ENCODE measurements around the gene NTF3.

The NTF3 gene

DNA sequence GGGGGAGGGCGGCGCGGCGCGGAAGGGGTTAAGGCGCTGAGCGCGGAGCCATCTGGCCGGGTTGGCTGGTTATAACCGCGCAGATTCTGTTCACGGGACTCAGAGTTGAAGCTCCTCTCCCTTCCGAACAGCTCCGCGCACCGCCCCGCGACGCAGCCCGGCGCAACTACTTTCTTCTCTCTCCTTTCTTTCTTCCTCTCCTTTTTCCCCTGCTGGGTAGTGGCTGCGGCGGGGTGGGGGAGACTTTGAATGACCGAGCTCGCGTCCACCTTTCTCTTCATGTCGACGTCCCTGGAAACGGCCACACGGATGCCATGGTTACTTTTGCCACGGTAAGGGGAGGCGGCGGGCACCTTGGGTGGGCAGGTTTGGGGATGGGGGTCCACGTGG lies at the start of gene NTF3:
NTF3 (plus strand) TSS at position 98 of the 390 bp plus-strand sequence; CDS start at position 315, 217 bp downstream.
- peak in 1 of 2 experiments; percentile 44 for DNase-seq (ENCODE audit: low read depth in 2 of 2)

DNA sequence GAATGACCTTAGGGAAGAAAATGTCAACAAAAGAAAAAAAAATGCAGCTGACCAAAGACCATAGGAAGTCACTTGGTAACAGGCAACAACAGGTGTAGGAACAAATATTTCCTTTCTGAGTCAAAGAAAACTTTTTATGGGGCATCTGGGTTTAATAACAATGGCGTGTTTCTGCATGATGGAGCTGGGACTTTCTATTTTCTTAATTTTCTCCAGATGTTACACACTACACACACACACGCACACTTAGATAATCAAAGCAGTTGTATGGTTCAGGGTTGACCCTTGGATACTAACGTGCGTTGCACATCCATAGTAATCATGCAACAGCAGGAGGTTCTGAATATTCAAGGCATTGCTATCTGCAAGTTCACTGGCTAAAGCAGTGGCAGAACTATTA lies 47.9 kb upstream of the NTF3 start:
- DNase-seq (ENCODE audit: low read depth in 2 of 2), result peak; percentile 67 to 70

DNA sequence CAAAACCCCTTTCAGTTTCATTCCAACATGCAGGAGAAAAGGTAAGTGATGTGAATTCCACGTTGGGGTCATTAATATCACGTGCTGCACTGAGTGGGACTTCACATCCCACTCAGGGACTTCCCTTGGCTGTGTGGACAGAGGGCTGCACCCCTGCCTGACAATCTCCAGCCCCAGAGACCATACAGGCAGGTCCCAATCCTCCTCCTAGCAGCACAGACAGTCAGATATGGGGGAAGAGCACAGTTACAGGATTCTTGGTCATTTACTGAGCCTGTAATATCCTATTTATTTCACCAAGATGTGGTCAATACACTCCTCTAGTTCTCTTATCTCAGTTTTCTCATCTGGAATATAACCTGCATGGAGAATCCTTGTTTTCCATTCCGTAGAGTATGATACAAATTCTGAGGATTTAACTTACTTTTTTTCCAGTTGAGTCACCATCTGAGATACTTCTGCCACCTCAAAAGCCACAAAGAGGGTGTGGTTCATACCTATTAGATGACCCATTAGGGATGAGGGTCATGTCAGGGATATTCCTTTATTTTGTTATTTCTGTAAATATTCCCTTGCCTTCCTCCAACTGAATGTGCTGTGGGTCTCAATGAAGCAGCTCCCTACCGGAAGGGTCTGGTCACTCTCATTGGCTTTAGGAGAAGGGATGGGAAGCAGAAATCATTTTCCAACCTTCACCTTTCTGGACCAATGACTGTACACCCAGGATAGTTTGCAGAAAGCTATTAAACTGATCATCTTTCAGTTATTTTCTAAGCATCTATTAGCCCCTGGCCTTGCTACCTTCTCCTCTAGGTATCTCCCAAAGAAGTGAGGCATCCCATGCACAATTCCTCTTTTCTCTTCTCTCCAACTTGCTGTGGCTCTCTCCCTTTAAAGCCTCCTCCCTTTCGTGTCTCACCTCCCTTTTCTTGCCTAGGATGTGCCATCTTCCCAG lies 43.0 kb upstream of the NTF3 start:
- no peak for DNase-seq (ENCODE audit: low read depth in 2 of 2)

DNA sequence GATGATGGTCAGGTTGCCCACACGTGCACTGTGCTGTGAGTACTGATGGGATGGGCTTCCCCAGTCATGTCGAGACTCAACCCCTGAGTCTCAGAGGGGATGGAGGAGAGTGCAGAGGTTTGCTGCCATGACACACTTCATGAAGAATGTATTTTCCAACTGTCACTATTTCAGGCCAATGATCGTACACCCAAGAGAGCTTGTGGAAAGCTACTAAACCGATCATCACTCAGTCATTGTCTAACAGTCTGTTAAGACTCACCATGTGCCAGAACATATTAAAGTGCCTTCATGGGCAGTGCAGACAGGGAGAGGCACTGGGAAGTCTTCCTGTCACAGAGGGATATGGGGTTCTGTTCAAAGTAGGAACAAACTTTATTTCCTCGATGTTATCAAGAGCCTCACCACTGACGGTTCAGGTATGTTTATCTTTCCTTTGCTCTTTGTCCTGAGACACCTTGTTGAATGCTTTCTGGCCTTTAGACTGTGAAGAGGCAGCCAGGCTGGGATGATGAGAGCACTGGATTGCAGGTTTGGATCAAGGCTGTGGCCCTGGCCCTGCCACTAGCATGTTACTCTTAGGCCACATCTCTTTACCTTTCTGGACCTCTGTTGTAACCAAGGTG lies 41.6 kb upstream of the NTF3 start:
- DNase-seq (ENCODE audit: low read depth in 2 of 2), result no peak

DNA sequence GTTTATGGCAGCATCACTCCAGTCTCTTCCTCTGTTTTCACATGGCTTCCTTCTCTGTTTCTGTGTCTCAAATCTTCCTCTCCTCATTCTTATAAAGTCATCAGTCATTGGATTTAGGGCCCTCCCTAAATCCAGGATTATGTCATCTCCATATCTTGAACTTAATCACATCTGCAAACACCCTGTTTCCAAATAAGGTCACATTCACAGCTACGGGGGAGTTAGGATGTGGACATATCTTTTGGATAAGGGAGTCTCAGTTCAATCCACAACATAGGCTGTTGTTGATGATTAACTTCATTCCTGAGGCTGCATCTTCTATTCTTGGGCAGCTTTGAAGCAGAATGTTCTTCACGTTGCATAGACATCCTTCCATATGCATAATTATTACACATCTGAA lies 40.3 kb upstream of the NTF3 start:
- DNase-seq (ENCODE audit: low read depth in 2 of 2), result peak; percentile 56

DNA sequence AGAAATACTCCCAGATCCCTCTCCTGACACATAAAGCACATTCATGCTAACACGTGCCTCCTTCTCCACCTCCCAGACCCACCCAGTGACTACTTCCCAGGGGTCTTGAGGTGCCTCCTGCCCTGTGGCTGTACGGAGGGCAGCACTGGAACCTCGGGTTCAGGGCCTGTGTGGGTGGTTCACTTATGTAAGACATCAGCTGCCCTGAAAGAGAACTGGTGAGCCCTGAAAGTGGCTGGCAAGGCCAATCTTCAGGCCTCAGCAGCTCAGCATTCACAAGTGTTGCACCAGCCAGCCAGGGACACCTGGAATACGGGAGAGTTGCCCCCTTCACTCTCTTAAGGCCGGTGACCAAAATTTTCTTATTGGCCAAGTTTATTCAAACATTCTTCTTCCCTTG lies 38.9 kb upstream of the NTF3 start:
- no peak for DNase-seq (ENCODE audit: low read depth in 2 of 2)

DNA sequence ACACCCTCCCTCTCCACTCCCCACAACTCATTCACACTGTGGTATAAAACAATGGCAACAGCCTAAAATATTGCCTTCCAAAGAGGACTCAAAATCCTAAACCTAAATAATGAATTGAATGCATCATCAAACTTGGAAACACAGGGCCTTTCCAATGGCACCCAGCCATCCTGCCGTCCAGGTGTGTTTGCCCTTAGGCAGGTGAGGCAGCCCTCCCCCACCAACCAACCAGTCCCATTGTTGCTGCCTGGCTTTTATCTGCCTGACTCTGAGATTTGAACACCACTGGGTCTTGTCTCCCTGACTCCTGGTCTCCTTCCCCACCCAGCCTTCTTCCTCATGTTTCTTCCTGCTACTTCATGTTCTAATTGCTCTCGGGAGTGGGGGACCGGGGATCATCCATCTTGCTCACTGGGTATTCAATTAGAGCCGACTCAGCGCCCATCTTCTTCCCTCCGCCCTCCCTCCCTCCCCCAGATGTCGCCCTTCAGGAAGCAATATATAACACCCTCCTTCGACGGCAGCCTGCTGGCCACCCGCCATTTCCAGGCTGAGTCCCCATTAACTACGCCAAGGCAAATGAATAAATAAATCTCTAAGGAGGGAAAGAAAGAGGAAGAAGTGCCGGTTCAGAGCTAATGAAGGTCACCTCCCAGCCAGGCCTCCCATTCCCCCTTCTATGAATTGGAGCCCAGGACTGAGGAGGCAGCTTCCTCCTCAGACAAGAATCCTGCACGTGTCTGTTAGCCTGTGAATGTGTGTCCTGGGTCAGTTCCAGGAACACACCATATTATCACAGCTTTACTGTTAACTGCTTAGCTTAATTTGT lies 36.3 kb upstream of the NTF3 start:
- no peak for DNase-seq (ENCODE audit: low read depth in 2 of 2)

DNA sequence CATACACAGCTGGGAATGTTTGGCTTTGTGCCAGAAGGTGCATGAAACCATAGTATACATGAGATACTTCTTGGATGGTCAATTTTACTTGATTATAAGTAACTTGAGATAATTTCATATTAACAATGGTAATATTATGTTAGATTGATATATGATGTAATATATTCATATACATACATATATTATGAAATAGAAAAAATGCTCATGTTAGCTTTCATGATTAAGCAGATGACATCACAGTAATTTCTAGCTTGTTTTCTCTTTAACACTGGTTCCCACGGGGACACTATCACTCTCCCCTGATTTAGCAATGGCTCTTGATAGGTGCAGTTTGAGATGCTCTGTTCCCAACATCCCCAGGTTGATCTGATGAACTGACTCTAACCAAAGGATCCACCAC lies 35.4 kb upstream of the NTF3 start:
- DNase-seq (ENCODE audit: low read depth in 2 of 2), result no peak

DNA sequence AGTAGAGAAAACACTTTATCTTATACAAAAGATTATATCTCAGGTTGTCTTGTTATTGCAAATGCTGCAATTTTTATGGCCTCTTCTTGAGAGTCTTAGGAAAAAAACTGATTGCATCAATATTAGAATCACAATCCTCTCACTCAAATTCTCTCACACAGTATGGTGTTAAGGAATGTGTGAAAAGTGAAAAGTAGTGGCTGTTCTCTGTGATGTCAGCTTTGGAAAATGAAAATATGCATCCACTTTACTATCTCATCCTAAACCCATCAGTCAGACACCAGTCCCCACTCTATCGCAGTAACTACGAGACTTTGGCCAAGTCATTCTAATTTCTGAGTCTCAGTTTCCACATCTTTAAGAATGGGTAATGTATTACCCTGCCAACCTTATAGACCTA lies 32.6 kb upstream of the NTF3 start:
- DNase-seq (ENCODE audit: low read depth in 2 of 2), result no peak

DNA sequence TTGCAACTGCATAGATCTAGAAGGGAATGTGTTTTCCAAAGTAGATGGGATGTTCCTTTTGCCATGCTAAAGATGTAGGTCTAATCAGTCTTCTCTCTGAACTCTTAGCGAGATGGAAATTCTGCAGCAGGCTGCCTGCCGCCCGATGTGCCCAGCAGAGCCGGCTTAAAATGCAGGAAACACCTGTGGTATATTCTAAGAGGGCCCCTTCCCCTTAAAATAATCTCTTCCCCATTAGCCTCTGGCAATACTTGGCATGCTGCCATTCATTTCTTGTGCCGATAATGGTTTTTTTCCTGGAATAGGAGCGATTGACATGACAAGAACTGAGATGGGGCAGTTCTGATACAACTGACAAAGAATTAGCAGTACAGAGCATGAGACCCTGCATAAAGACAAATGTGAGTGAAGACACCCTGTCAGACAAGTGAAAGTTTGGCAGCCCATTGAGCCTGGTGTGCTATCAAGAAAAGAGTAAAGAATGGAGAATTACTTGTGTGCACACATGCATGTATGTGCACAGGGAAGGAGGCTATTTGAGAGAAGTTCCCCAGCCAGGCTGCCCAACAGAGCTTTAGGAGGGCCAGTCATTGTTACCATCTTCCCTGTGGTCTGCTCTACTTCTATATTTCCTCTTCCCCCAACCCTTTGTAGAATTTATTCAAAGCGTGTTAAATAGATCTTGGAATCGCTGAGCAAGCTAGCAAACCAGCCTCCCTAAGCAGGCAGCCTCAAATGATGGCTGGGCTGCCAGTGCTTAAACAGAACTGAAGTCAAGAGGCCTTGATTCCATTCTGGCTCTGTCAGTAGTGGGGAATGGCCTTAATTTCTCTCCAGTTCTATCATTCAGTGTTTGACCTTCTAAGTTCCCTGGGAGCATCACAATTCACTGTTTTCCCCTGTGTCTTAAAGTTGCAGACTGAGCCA lies 29.6 kb upstream of the NTF3 start:
- no peak for DNase-seq (ENCODE audit: low read depth in 2 of 2)

DNA sequence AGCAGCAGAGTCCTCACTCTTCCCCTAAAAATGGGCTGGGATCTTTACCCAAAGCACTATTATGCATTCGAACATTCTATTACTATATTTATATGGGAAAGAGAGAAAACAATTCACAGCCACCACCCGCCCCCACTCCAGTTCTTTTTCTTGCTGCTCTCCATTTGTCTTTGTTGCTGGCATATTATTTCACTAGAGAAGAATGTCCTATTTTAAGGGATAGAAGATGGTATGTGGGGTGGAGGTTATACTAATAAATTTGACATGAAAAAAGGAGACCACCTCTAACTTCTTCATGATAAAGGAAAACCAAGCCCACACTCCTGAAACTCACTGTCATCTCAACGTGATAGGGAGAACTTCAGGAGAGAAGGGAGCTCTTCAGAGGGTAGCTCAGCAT lies 28.5 kb upstream of the NTF3 start:
- no peak for DNase-seq (ENCODE audit: low read depth in 2 of 2)

DNA sequence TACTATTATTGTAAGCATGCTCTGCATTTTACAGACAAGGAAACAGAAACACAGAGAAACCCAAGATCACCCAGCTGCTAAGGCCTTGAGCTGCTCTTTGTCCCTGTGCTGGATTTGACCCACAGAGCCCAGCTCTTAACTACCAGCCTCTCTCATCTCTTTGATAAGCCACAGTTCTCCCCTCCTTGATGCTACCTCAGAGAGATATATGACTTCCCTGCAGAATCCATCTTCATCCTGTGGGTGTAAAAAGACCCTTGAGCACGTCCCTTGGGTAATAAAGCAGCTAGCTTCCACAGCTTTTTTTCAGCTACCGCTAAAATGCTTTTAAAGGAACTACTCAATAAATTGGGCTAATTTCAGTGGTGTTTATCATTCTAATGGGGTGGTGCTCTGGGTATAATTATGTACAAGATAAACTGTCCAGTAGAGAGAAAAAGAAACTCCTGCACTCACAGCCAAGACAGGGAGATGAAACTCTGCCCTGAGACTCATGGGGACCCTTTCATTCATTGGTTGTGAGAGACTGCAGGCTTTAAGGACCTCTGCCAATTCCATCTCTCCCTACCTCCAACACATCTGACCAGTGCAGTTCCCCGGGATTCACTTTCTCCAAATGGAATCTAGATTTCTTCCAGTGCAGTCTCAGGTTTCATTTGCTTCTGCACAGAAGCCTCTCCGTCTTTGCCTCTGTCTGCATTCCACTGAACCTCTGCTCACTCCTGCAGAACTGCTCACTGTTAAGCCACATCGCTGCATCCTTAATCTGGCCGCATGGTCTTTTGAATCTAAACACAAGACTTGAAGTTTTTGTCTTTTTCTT lies 24.7 kb upstream of the NTF3 start:
- DNase-seq (ENCODE audit: low read depth in 2 of 2), result no peak

DNA sequence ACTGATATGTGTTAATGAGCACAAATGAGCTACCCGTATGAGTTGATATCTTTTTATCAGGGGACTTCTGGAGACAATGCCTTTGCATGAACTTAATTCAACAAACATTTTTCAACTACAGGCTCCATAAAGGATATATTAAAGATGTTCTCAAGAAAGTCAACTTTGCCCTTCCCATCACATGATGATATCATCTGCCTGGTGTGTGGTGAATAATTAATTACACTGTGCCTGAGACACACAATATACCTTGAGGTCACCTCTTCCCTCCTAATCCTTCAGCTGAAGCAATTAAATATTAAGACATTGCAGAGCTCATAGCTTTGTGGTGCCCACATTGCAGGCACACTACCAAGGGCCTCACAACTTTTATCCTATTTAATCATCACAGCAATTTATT lies 22.3 kb upstream of the NTF3 start:
- DNase-seq (ENCODE audit: low read depth in 2 of 2), result no peak

DNA sequence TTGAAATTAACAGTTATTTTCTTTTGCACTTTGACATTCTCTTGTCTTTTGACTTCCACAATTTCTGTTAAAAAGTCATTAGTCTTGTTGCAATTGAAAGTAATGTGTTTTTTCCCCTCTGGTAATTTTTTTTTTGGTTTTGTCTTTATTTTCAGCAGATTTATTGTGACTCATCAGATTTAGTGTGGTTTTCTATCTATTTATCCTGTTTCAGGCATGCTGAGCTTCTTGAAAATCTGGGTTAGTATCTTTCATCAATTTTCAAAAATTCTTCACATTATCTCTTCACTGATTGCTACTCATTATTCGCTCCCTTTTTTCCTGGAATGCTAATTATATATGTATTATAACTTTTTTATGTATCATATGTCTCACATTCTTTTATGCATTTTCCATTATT lies 15.3 kb upstream of the NTF3 start:
- no peak for DNase-seq (ENCODE audit: low read depth in 2 of 2)

DNA sequence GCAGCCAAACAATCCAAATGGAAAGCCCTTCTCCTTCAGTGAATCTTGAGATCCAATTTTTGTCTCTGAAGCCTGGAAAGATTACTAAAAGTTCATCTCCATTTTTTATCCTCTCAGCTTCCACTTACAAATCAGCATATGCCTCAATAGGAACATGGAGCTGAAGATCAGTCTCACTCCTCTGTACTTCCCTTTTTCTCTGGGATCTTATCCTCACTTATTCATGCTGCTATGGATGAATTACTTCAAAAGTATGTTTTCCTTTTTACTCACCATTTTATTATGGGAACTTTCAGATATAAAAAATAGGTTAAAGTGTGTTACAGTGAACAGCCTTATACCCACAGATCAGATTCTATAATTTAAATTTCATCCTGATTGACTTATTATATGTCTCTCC lies 14.4 kb upstream of the NTF3 start:
- DNase-seq (ENCODE audit: low read depth in 2 of 2), result no peak

DNA sequence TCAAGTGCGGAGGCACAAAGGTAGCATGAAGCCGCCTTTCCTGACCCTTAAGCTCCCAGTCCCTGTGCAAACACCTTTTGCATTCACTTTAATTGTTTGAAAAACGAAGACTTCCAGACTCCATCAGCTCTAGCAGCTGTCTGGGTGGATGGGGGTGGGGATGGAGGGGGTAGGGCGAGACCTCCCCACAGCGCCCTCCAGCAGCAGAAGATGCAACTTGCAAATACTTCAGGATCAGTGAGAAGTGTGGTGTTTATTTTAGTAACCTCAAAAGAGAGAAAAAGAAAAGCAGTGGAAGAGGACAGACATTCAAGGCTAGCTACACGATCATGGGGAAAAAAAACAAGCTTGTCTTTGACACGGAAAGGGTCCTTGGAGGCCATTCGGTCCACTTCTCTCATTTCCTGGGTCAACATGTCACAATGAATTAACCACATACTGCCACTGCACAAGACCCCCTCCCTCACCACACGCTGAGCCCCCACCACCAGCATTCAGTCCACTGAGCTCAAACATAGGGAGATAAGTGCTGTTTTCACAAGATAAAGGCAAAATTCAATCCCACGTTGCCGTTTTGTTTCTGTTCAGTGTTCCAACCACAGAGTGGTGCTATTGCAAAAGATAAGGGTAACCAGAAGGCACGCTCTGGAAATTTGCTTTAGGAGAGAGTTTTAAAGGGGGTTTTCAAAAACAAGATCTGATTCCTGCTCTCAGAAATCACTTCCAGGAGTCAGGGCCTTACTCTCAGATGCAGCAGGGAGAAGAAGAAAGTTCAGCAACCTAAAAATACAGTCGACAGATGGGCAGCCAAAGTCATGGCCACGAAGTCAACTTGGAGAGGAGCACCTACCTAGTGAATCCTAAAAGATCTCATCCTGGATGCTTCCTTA lies 3.3 kb upstream of the NTF3 start:
- DNase-seq (ENCODE audit: low read depth in 2 of 2), result peak; percentile 60 to 61

DNA sequence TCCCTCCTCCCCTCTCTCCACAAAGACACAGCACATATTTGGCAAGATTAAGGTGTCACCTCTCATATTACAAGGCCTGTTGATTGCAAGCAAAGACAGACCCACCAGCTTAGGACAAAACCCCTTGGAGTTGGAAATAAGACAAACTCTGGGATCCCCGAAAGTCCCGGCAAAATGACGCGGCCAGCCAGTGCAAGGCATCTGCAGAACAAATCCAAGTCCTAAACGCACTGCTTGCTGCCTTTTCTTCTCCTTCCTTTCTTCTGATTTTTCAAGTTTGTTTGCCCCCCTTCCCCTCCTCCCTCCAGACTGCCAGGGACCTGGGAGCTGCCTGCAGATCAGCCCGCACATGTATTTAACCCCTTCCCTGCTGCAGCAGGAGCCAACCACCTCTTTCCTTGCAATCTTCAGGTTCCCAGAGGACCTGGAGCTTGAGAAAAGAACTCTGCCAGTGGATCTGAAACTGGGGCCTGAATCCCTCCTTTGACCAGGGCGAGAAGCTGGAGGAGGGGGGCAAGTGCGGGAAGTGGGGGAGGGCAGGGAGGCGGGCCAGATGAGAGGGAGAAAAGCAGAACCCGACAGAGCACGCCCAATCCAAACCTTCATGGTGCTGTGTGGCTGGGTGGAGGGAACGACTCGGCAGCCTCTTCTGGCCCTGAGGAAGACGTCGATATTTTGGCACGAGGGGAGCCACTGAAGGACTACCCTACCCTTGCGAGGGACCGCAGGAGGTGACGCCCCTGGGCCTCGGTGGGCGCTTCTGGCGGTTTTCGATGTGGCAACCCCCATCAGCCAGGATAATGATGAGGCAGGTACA lies 2.0 kb upstream of the NTF3 start:
- no peak for DNase-seq (ENCODE audit: low read depth in 2 of 2)
